ENCODE results near the gene APOBEC3A. TPM values are rescaled to one million over a fixed set of nuclear protein-coding genes. Genes with fewer than 3 reads are reported as not detected.
A peak's percentile ranks its signal among the peaks of the same experiment; 100 is the strongest.

Gene APOBEC3A
- total RNA-seq, 2 experiments from 2014 or later: not detected

- peaks cover 13% of the 10 kb centered on the region for H3K4me1 Mint-ChIP-seq (ENCODE audit: low read depth)
- DNase-seq (no peak), ATAC-seq (no peak)
- H3K27ac Mint-ChIP-seq: no peak overlapping the region
- H3K36me3 Mint-ChIP-seq (ENCODE audit: low read depth): no peaks in the 10 kb centered on the region
- ChIA-PET POLR2A (no interaction called here), CTCF (interaction anchor here (0.8 to 1.1 kb wide), 2 partner anchors 10 to 94 kb away, joined by 3 to 4 read pairs; no protein-coding TSS in a partner anchor)
- H3K4me3 Mint-ChIP-seq: no peak overlapping the region
- peaks cover 5% of the 10 kb centered on the region for H3K27me3 Mint-ChIP-seq (ENCODE audit: low read depth)
- no peaks in the 10 kb centered on the region for H3K9me3 Mint-ChIP-seq (ENCODE audit: insufficient read depth)
Observed at GRCh38 chr22:38964306-38964705, 6.9 kb downstream of the APOBEC3A start.

- ChIA-PET CTCF (interaction anchor here (1.1 kb wide), 1 partner anchor 9 kb away, joined by 3 read pairs; no protein-coding TSS in a partner anchor), POLR2A (no interaction called here)
- H3K36me3 Mint-ChIP-seq (ENCODE audit: low read depth): no peaks in the 10 kb centered on the region
- no peak overlapping the region for H3K27ac Mint-ChIP-seq
- no peaks in the 10 kb centered on the region for H3K9me3 Mint-ChIP-seq (ENCODE audit: insufficient read depth)
- no peak overlapping the region for H3K4me3 Mint-ChIP-seq
- no peak for ATAC-seq
- H3K4me1 Mint-ChIP-seq (ENCODE audit: low read depth): peaks cover 7% of the 10 kb centered on the region
- H3K27me3 Mint-ChIP-seq (ENCODE audit: low read depth): peaks cover 8% of the 10 kb centered on the region
- no peak for DNase-seq
Observed at GRCh38 chr22:38964989-38965388, 7.6 kb downstream of the APOBEC3A start.

GRCh38 chr22:38965614-38966379 is 8.4 kb downstream of the APOBEC3A start:
- Mint-ChIP-seq H3K9me3 (ENCODE audit: insufficient read depth) (no peaks in the 10 kb centered on the region), H3K4me3 (no peak overlapping the region), H3K36me3 (ENCODE audit: low read depth) (no peaks in the 10 kb centered on the region), H3K4me1 (ENCODE audit: low read depth) (peaks cover 7% of the 10 kb centered on the region), H3K27ac (no peak overlapping the region), H3K27me3 (ENCODE audit: low read depth) (peaks cover 12% of the 10 kb centered on the region)
- ATAC-seq (no peak), DNase-seq (no peak)
- CTCF ChIA-PET: interaction anchor here (0.6 kb wide), 1 partner anchor 139 kb away, joined by 3 read pairs; no protein-coding TSS in a partner anchor
- POLR2A ChIA-PET: no interaction called here

- no peaks in the 10 kb centered on the region for H3K9me3 Mint-ChIP-seq (ENCODE audit: insufficient read depth)
- H3K27ac Mint-ChIP-seq: no peak overlapping the region
- ATAC-seq (no peak), DNase-seq (no peak)
- peaks cover 7% of the 10 kb centered on the region for H3K4me1 Mint-ChIP-seq (ENCODE audit: low read depth)
- peaks cover 15% of the 10 kb centered on the region for H3K27me3 Mint-ChIP-seq (ENCODE audit: low read depth)
- H3K4me3 Mint-ChIP-seq: no peak overlapping the region
- ChIA-PET POLR2A (interaction anchor here (1.2 kb wide), 1 partner anchor 14 kb away, joined by 3 read pairs; no protein-coding TSS in a partner anchor), CTCF (interaction anchor here (0.6 kb wide), 1 partner anchor 140 kb away, joined by 3 read pairs; no protein-coding TSS in a partner anchor)
- H3K36me3 Mint-ChIP-seq (ENCODE audit: low read depth): no peaks in the 10 kb centered on the region
Observed at GRCh38 chr22:38966380-38966702, 8.9 kb downstream of the APOBEC3A start.

GRCh38 chr22:38966942-38967341 is 9.5 kb downstream of the APOBEC3A start:
- Mint-ChIP-seq H3K9me3 (ENCODE audit: insufficient read depth) (no peaks in the 10 kb centered on the region), H3K36me3 (ENCODE audit: low read depth) (no peaks in the 10 kb centered on the region), H3K27me3 (ENCODE audit: low read depth) (peaks cover 21% of the 10 kb centered on the region), H3K27ac (no peak overlapping the region), H3K4me1 (ENCODE audit: low read depth) (peaks cover 7% of the 10 kb centered on the region), H3K4me3 (no peak overlapping the region)
- ChIA-PET CTCF (no interaction called here), POLR2A (interaction anchor here (1.2 kb wide), 1 partner anchor 14 kb away, joined by 3 read pairs; no protein-coding TSS in a partner anchor)
- DNase-seq (no peak), ATAC-seq (no peak)

- CTCF ChIA-PET: no interaction called here
- POLR2A ChIA-PET: interaction anchor here (1.2 kb wide), 1 partner anchor 13 kb away, joined by 3 read pairs; no protein-coding TSS in a partner anchor
- peaks cover 25% of the 10 kb centered on the region for H3K27me3 Mint-ChIP-seq (ENCODE audit: low read depth)
- no peaks in the 10 kb centered on the region for H3K36me3 Mint-ChIP-seq (ENCODE audit: low read depth)
- H3K9me3 Mint-ChIP-seq (ENCODE audit: insufficient read depth): no peaks in the 10 kb centered on the region
- ATAC-seq (no peak), DNase-seq (no peak)
- no peak overlapping the region for H3K4me3 Mint-ChIP-seq
- peaks cover 10% of the 10 kb centered on the region for H3K4me1 Mint-ChIP-seq (ENCODE audit: low read depth)
- H3K27ac Mint-ChIP-seq: peak overlapping the region; percentile 55
Observed at GRCh38 chr22:38967451-38968450, 10.3 kb downstream of the APOBEC3A start.

- DNase-seq (no peak), ATAC-seq (no peak)
- Mint-ChIP-seq H3K27me3 (ENCODE audit: low read depth) (peaks cover 25% of the 10 kb centered on the region), H3K4me1 (ENCODE audit: low read depth) (peaks cover 14% of the 10 kb centered on the region), H3K9me3 (ENCODE audit: insufficient read depth) (no peaks in the 10 kb centered on the region), H3K27ac (no peak overlapping the region), H3K4me3 (no peak overlapping the region), H3K36me3 (ENCODE audit: low read depth) (no peaks in the 10 kb centered on the region)
- CTCF ChIA-PET: no interaction called here
- POLR2A ChIA-PET: no interaction called here
Observed at GRCh38 chr22:38968801-38969200, 11.4 kb downstream of the APOBEC3A start.

- Mint-ChIP-seq H3K4me3 (no peak overlapping the region), H3K27me3 (ENCODE audit: low read depth) (peaks cover 24% of the 10 kb centered on the region), H3K27ac (no peak overlapping the region), H3K36me3 (ENCODE audit: low read depth) (no peaks in the 10 kb centered on the region), H3K4me1 (ENCODE audit: low read depth) (peaks cover 15% of the 10 kb centered on the region), H3K9me3 (ENCODE audit: insufficient read depth) (no peaks in the 10 kb centered on the region)
- no peak for DNase-seq
- no peak for ATAC-seq
- ChIA-PET CTCF (interaction anchor here (1.1 to 5.5 kb wide), 4 partner anchors 10 to 148 kb away, joined by 4 to 52 read pairs (median 24); partner anchors contain the start of gene CBX6), POLR2A (no interaction called here)
Observed at GRCh38 chr22:38970551-38970950, 13.1 kb downstream of the APOBEC3A start.

- H3K4me3 Mint-ChIP-seq: no peak overlapping the region
- H3K4me1 Mint-ChIP-seq (ENCODE audit: low read depth): peaks cover 15% of the 10 kb centered on the region
- H3K27me3 Mint-ChIP-seq (ENCODE audit: low read depth): peaks cover 24% of the 10 kb centered on the region
- DNase-seq: no peak
- ChIA-PET POLR2A (interaction anchor here (0.6 kb wide), 1 partner anchor 46 kb away, joined by 3 read pairs; no protein-coding TSS in a partner anchor), CTCF (interaction anchor here (0.7 to 5.5 kb wide), 5 partner anchors 9 to 147 kb away, joined by 3 to 52 read pairs (median 4); partner anchors contain the start of gene CBX6)
- ATAC-seq: no peak
- no peak overlapping the region for H3K27ac Mint-ChIP-seq
- H3K36me3 Mint-ChIP-seq (ENCODE audit: low read depth): peaks cover 2% of the 10 kb centered on the region
- no peaks in the 10 kb centered on the region for H3K9me3 Mint-ChIP-seq (ENCODE audit: insufficient read depth)
Observed at GRCh38 chr22:38971202-38971601, 13.8 kb downstream of the APOBEC3A start.

- DNase-seq (no peak), ATAC-seq (no peak)
- H3K4me1 Mint-ChIP-seq (ENCODE audit: low read depth): peaks cover 13% of the 10 kb centered on the region
- H3K27me3 Mint-ChIP-seq (ENCODE audit: low read depth): peaks cover 24% of the 10 kb centered on the region
- no peak overlapping the region for H3K4me3 Mint-ChIP-seq
- no peaks in the 10 kb centered on the region for H3K9me3 Mint-ChIP-seq (ENCODE audit: insufficient read depth)
- POLR2A ChIA-PET: no interaction called here
- no peak overlapping the region for H3K27ac Mint-ChIP-seq
- H3K36me3 Mint-ChIP-seq (ENCODE audit: low read depth): peaks cover 2% of the 10 kb centered on the region
- CTCF ChIA-PET: interaction anchor here (1.1 to 5.5 kb wide), 4 partner anchors 8 to 147 kb away, joined by 4 to 52 read pairs (median 24); partner anchors contain the start of gene CBX6
Observed at GRCh38 chr22:38971791-38972190, 14.4 kb downstream of the APOBEC3A start.

GRCh38 chr22:38972558-38972957 is 15.1 kb downstream of the APOBEC3A start:
- no peak for ATAC-seq
- Mint-ChIP-seq H3K4me1 (ENCODE audit: low read depth) (peaks cover 10% of the 10 kb centered on the region), H3K36me3 (ENCODE audit: low read depth) (peaks cover 2% of the 10 kb centered on the region), H3K27me3 (ENCODE audit: low read depth) (peaks cover 24% of the 10 kb centered on the region), H3K27ac (no peak overlapping the region), H3K4me3 (no peak overlapping the region), H3K9me3 (ENCODE audit: insufficient read depth) (no peaks in the 10 kb centered on the region)
- no peak for DNase-seq
- ChIA-PET POLR2A (no interaction called here), CTCF (interaction anchor here (1.2 to 5.5 kb wide), 5 partner anchors 18 to 146 kb away, joined by 3 to 52 read pairs (median 9); partner anchors contain the start of gene CBX6)
